ENCODE data around the gene NOXA1.

GRCh38 chr9:137459152-137459600 lies 36.0 kb downstream of the NOXA1 start, which contains the start of gene NSMF:
- no peak for TF ChIP-seq ZNF282 (CRISPR knock-in tag; IDR thresholded peaks at IDR 0.05)
- peak; percentile 29; the same call in 1 of the 2 replicates for TF ChIP-seq PKNOX1 (IDR thresholded peaks at IDR 0.05)
- TF ChIP-seq FOXK2 (conservative IDR thresholded peaks at IDR 0.05 in 1 of 2, IDR thresholded peaks at IDR 0.05 in 1 of 2; ENCODE audit: low read depth in 2 of 2), result no peak
- TF ChIP-seq ATF7 (IDR thresholded peaks at IDR 0.05), result peak; percentile 96
- TF ChIP-seq NR2F6 (CRISPR knock-in tag; IDR thresholded peaks at IDR 0.05), result no peak
- no peak for TF ChIP-seq MLLT1 (IDR thresholded peaks at IDR 0.05)
- peak in 1 of 2 experiments; percentile 21; a peak in 1 of 4 replicates for TF ChIP-seq MAZ (CRISPR knock-in tag; conservative IDR thresholded peaks at IDR 0.05 in 1 of 2, IDR thresholded peaks at IDR 0.05 in 1 of 2)
- TF ChIP-seq POLR2A (conservative IDR thresholded peaks at IDR 0.05), result 0 out of 2 replicates have a peak, but pooled peaks have one; percentile 13
- TF ChIP-seq REST (IDR thresholded peaks at IDR 0.05; ENCODE audit: borderline replicate concordance), result no peak
- TF ChIP-seq REST (CRISPR knock-in tag; IDR thresholded peaks at IDR 0.05; ENCODE audit: low read depth), result 0 out of 2 replicates have a peak, but pooled peaks have one; percentile 17
- no peak for TF ChIP-seq ZBTB33 (CRISPR knock-in tag; IDR thresholded peaks at IDR 0.05)
- TF ChIP-seq RAD21 (CRISPR knock-in tag; conservative IDR thresholded peaks at IDR 0.05 in 1 of 2, IDR thresholded peaks at IDR 0.05 in 1 of 2), result no peak
- TF ChIP-seq CHD2 (IDR thresholded peaks at IDR 0.05; ENCODE audit: low read depth, low read length), result no peak
